ENCODE measurements around the gene CHD8. TPM values are rescaled to one million over a fixed set of nuclear protein-coding genes. Genes with fewer than 3 reads are reported as not detected.

The CHD8 gene
- polyA plus RNA-seq, 3 donors = 8.2 to 34.2 (median 15.1) TPM

DNA sequence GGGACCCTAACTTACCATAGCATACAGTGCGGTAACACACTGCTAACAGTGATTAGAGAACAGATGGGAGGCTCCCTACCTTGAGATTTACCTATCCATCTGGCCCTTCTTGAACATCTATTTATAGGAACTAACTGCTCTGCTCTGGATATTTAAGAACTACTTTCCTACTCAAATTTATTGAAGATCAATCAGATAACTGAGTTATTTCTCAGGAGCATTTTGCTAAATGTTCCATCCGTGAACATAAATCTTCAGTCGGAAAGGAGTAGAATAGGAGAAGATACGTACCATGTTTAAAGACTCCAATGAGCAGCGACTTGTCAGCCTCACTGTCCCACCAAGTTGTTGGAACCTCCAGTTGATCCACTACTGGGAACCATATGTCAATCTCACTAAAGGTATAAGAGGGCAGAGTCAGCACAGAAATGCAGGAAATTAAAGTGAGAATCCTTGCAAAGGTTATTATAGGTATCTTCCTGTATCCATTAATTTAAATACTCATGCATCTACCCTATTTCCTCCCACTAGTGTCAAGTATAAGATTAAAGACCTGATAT lies 56.5 kb downstream of the CHD8 start:
- H3K27ac Mint-ChIP-seq = peak overlapping the region in 1 of 7 donors; percentile 9
- DNase-seq = no peak
- H3K36me3 Mint-ChIP-seq = peaks cover 84 to 99% of the 10 kb centered on the region in 2 donors

DNA sequence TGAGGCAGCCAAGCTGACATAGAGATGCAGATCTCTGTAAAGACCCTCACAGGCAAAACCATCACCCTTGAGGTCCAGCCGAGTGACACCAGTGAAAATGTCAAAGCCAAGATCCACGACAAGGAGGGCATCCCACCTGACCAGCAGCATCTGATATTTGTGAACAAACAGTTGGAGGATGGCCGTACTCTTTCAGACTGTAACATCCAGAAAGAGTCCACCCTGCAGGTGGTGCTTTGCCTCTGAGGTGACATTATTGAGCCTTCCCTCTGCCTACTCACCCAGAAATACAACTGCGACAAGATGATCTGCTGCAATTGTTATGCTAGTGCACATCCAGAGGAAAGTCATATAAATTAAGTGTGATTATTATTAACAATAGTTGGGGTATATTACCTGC lies 57.0 kb downstream of the CHD8 start:
- no peak overlapping the region for H2AFZ ChIP-seq (ENCODE audit: insufficient read depth, low read depth, low read length, poor library complexity, severe bottlenecking)
- intact Hi-C loops (cut with micrococcal nuclease) = no loop called here

More for the DNA sequence above, 56.5 kb downstream of the CHD8 start:
- H4K20me1 ChIP-seq (ENCODE audit: insufficient read depth, low read length) = no peaks in the 10 kb centered on the region
- Mint-ChIP-seq H3K4me3 (no peak overlapping the region), H3K4me1 (no peaks in the 10 kb centered on the region), H3K9me3 (no peaks in the 10 kb centered on the region), H3K27me3 (ENCODE audit: low read depth in 3 of 3) (no peaks in the 10 kb centered on the region)
- TF ChIP-seq, protein P1, sequence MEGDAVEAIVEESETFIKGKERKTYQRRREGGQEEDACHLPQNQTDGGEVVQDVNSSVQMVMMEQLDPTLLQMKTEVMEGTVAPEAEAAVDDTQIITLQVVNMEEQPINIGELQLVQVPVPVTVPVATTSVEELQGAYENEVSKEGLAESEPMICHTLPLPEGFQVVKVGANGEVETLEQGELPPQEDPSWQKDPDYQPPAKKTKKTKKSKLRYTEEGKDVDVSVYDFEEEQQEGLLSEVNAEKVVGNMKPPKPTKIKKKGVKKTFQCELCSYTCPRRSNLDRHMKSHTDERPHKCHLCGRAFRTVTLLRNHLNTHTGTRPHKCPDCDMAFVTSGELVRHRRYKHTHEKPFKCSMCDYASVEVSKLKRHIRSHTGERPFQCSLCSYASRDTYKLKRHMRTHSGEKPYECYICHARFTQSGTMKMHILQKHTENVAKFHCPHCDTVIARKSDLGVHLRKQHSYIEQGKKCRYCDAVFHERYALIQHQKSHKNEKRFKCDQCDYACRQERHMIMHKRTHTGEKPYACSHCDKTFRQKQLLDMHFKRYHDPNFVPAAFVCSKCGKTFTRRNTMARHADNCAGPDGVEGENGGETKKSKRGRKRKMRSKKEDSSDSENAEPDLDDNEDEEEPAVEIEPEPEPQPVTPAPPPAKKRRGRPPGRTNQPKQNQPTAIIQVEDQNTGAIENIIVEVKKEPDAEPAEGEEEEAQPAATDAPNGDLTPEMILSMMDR (IDR thresholded peaks at IDR 0.05) = no peak
- H3K4me2 ChIP-seq (replicated peaks; ENCODE audit: extremely low read depth, low read length, poor library complexity, severe bottlenecking) = no peak overlapping the region
- intact Hi-C loops (cut with micrococcal nuclease) = no loop called here
- no peaks in the 10 kb centered on the region for H3K9me3 ChIP-seq (replicated peaks in 1 of 2; ENCODE audit: control insufficient read depth in 1 of 2, insufficient read depth in 1 of 2, low read length in 2 of 2)
- WGBS (ENCODE audit: insufficient coverage) = no CpG with 5 or more reads among the region's 5 CpGs
- peaks cover 95 to 100% of the 10 kb centered on the region in 2 donors for H3K36me3 ChIP-seq (replicated peaks in 1 of 2; ENCODE audit: control insufficient read depth in 1 of 2, insufficient read depth in 2 of 2, low read length in 2 of 2)
- no peak overlapping the region for H3K27ac ChIP-seq (ENCODE audit: low read depth in 1 of 2, low read length in 2 of 2)
- H2AFZ ChIP-seq (ENCODE audit: insufficient read depth, low read depth, low read length, poor library complexity, severe bottlenecking) = no peak overlapping the region
- no peak overlapping the region for H3K9ac ChIP-seq (ENCODE audit: insufficient read depth, low read length, poor library complexity, severe bottlenecking)
- H3K4me3 ChIP-seq (replicated peaks in 1 of 3; ENCODE audit: low read depth in 2 of 3, low read length in 3 of 3) = no peak overlapping the region
- no peaks in the 10 kb centered on the region for H3K27me3 ChIP-seq (ENCODE audit: control insufficient read depth in 2 of 2, insufficient read depth in 2 of 2, low read length in 2 of 2)
- H3K4me1 ChIP-seq (ENCODE audit: control insufficient read depth in 1 of 2, insufficient read depth in 2 of 2, low read length in 2 of 2) = no peaks in the 10 kb centered on the region
- no peaks in the 10 kb centered on the region for H3K79me2 ChIP-seq (ENCODE audit: insufficient read depth, low read length)

More for the DNA sequence above, 57.0 kb downstream of the CHD8 start:
- H3K36me3 Mint-ChIP-seq = peaks cover 87 to 99% of the 10 kb centered on the region in 2 donors
- H3K4me3 Mint-ChIP-seq = no peak overlapping the region
- no peaks in the 10 kb centered on the region for H4K20me1 ChIP-seq (ENCODE audit: insufficient read depth, low read length)
- peaks cover 98 to 100% of the 10 kb centered on the region in 2 donors for H3K36me3 ChIP-seq (replicated peaks in 1 of 2; ENCODE audit: control insufficient read depth in 1 of 2, insufficient read depth in 2 of 2, low read length in 2 of 2)
- H3K27me3 Mint-ChIP-seq (ENCODE audit: low read depth in 3 of 3) = no peaks in the 10 kb centered on the region
- DNase-seq = no peak
- H3K4me1 Mint-ChIP-seq = no peaks in the 10 kb centered on the region
- H3K9ac ChIP-seq (ENCODE audit: insufficient read depth, low read length, poor library complexity, severe bottlenecking) = no peak overlapping the region
- no peaks in the 10 kb centered on the region for H3K79me2 ChIP-seq (ENCODE audit: insufficient read depth, low read length)
- no peaks in the 10 kb centered on the region for H3K9me3 Mint-ChIP-seq
- TF ChIP-seq, protein P1 (IDR thresholded peaks at IDR 0.05) = no peak
- no peak overlapping the region for H3K27ac ChIP-seq (ENCODE audit: low read depth in 1 of 2, low read length in 2 of 2)
- no peak overlapping the region for H3K4me3 ChIP-seq (replicated peaks in 1 of 3; ENCODE audit: low read depth in 2 of 3, low read length in 3 of 3)
- peak overlapping the region in 1 of 7 donors; percentile 48 for H3K27ac Mint-ChIP-seq
- no peaks in the 10 kb centered on the region for H3K4me1 ChIP-seq (ENCODE audit: control insufficient read depth in 1 of 2, insufficient read depth in 2 of 2, low read length in 2 of 2)
- no peaks in the 10 kb centered on the region for H3K27me3 ChIP-seq (ENCODE audit: control insufficient read depth in 2 of 2, insufficient read depth in 2 of 2, low read length in 2 of 2)
- H3K9me3 ChIP-seq (replicated peaks in 1 of 2; ENCODE audit: control insufficient read depth in 1 of 2, insufficient read depth in 1 of 2, low read length in 2 of 2) = no peaks in the 10 kb centered on the region
- no peak overlapping the region for H3K4me2 ChIP-seq (replicated peaks; ENCODE audit: extremely low read depth, low read length, poor library complexity, severe bottlenecking)
- WGBS (ENCODE audit: insufficient coverage) = 100% methylated on average over 3 of the region's 4 CpGs

Measured in CD14-positive monocyte (primary cell).